Suprapubic skin (tissue), 4 donors: ENCODE data around the gene ITM2B. TPM values are rescaled to one million over a fixed set of nuclear protein-coding genes. Genes with fewer than 3 reads are reported as not detected.

Experiments
- DNase-seq, 2 donors: peaks; one replicate each; pipeline ENCODE4 v3.0.0-alpha.2; 2019; ENCODE audit warnings: low spot score in 2 of 2
- H3K27ac ChIP-seq: fragments of 200-600 bp; sonication (generic); one replicate; pipeline ENCODE4 v1.5.1; 2019
- H3K27me3 ChIP-seq: fragments of 200-600 bp; sonication (generic); one replicate; pipeline ENCODE4 v1.5.1; 2019
- H3K36me3 ChIP-seq: fragments of 200-600 bp; sonication (generic); one replicate; pipeline ENCODE4 v1.5.1; 2019
- H3K4me1 ChIP-seq: fragments of 200-600 bp; sonication (generic); one replicate; pipeline ENCODE4 v1.5.1; 2019
- H3K4me3 ChIP-seq: fragments of 200-600 bp; sonication (generic); one replicate; pipeline ENCODE4 v1.5.1; 2019; ENCODE audit warnings: mild to moderate bottlenecking
- H3K9me3 ChIP-seq: fragments of 200-600 bp; sonication (generic); one replicate; pipeline ENCODE4 v1.5.1; 2019
- CTCF ChIP-seq, 2 donors: fragments of 200-600 bp in 1 of 2; fragments of 450-650 bp in 1 of 2; sonication (generic) in 1 of 2; IDR thresholded peaks; one replicate each; pipeline ENCODE4 v1.5.1; 2016 to 2019; ENCODE audit warnings: antibody characterized with exemption in 2 of 2, mild to moderate bottlenecking in 1 of 2, moderate library complexity in 1 of 2
- EP300 ChIP-seq: sonication (generic); formaldehyde crosslinking; IDR thresholded peaks from one replicate; pipeline ENCODE4 v1.6.1; 2017; ENCODE audit warnings: antibody characterized with exemption
- POLR2A ChIP-seq, 2 donors: fragments of 450-650 bp; IDR thresholded peaks; one replicate each; pipeline ENCODE4 v1.6.1; 2017; ENCODE audit warnings: antibody characterized with exemption in 2 of 2, mild to moderate bottlenecking in 2 of 2, moderate library complexity in 2 of 2
- POLR2AphosphoS5 ChIP-seq, 3 donors: sonication (generic); formaldehyde crosslinking; IDR thresholded peaks; one replicate each; pipeline ENCODE4 v1.6.1; 2017; ENCODE audit warnings: antibody characterized with exemption in 3 of 3
- WGBS: methylation state at CpG from one replicate; pipeline ENCODE4 v1.1.5; 2018; 5-methylcytosine and 5-hydroxymethylcytosine counted together
- total RNA-seq, 4 donors: library from RNA; depleted of rRNA; stranded (reverse); fragments of >200 nt; gene quantifications; one replicate each; pipeline ENCODE4 v1.1.0, GENCODE V29; 2016

Gene ITM2B
- total RNA-seq, 4 donors from 2014 or later: 511 to 726 (median 679) TPM

- DNase-seq: no peak
- no peaks in the 10 kb centered on the region for H3K9me3 ChIP-seq
- H3K4me3 ChIP-seq: no peak overlapping the region
- WGBS: 84% methylated on average over 1 of the region's 1 CpG
- peaks cover 64% of the 10 kb centered on the region for H3K4me1 ChIP-seq
- peaks cover 11% of the 10 kb centered on the region for H3K36me3 ChIP-seq
- H3K27me3 ChIP-seq: no peaks in the 10 kb centered on the region
- H3K27ac ChIP-seq: no peak overlapping the region
- no peak for TF ChIP-seq POLR2A (IDR thresholded peaks at IDR 0.05)
- no peak for TF ChIP-seq EP300
- TF ChIP-seq CTCF (IDR thresholded peaks at IDR 0.05): no peak
- TF ChIP-seq POLR2AphosphoS5 (IDR thresholded peaks at IDR 0.05): no peak
These were observed 9.7 kb downstream of the ITM2B start for GRCh38 chr13:48242677-48243076.

GRCh38 chr13:48244159-48244558 lies 11.2 kb downstream of the ITM2B start:
- WGBS: 57% methylated on average over 1 of the region's 1 CpG
- H3K4me3 ChIP-seq: no peak overlapping the region
- no peak for TF ChIP-seq EP300
- no peak for TF ChIP-seq CTCF (IDR thresholded peaks at IDR 0.05)
- no peak for TF ChIP-seq POLR2AphosphoS5 (IDR thresholded peaks at IDR 0.05)
- TF ChIP-seq POLR2A (IDR thresholded peaks at IDR 0.05): no peak
- DNase-seq: no peak
- no peak overlapping the region for H3K27ac ChIP-seq
- peaks cover 10% of the 10 kb centered on the region for H3K36me3 ChIP-seq
- H3K9me3 ChIP-seq: no peaks in the 10 kb centered on the region
- no peaks in the 10 kb centered on the region for H3K27me3 ChIP-seq
- peaks cover 61% of the 10 kb centered on the region for H3K4me1 ChIP-seq

- no peak for TF ChIP-seq CTCF (IDR thresholded peaks at IDR 0.05)
- Histone ChIP-seq H3K4me1 (peaks cover 55% of the 10 kb centered on the region), H3K27me3 (no peaks in the 10 kb centered on the region), H3K9me3 (no peaks in the 10 kb centered on the region), H3K36me3 (no peaks in the 10 kb centered on the region), H3K27ac (no peak overlapping the region), H3K4me3 (no peak overlapping the region)
- DNase-seq: no peak
- 68% methylated on average over 2 of the region's 2 CpGs for WGBS
These were observed 13.1 kb downstream of the ITM2B start for GRCh38 chr13:48246102-48246501.

GRCh38 chr13:48249018-48249417 lies 16.0 kb downstream of the ITM2B start:
- no peaks in the 10 kb centered on the region for H3K9me3 ChIP-seq
- TF ChIP-seq CTCF (IDR thresholded peaks at IDR 0.05) (no peak), POLR2A (IDR thresholded peaks at IDR 0.05) (no peak), POLR2AphosphoS5 (IDR thresholded peaks at IDR 0.05) (no peak), EP300 (no peak)
- peaks cover 68% of the 10 kb centered on the region for H3K4me1 ChIP-seq
- DNase-seq: no peak
- 83% methylated on average over 2 of the region's 2 CpGs for WGBS
- no peaks in the 10 kb centered on the region for H3K27me3 ChIP-seq
- H3K27ac ChIP-seq: no peak overlapping the region
- peaks cover 2% of the 10 kb centered on the region for H3K36me3 ChIP-seq
- H3K4me3 ChIP-seq: no peak overlapping the region

GRCh38 chr13:48251611-48252081 lies 18.6 kb downstream of the ITM2B start:
- Histone ChIP-seq H3K4me3 (no peak overlapping the region), H3K36me3 (peaks cover 25% of the 10 kb centered on the region), H3K4me1 (peaks cover 57% of the 10 kb centered on the region), H3K27me3 (no peaks in the 10 kb centered on the region), H3K27ac (no peak overlapping the region), H3K9me3 (no peaks in the 10 kb centered on the region)
- DNase-seq: no peak
- 57% methylated on average over 3 of the region's 3 CpGs for WGBS
- TF ChIP-seq EP300: no peak
- TF ChIP-seq POLR2A (IDR thresholded peaks at IDR 0.05): no peak
- TF ChIP-seq CTCF (IDR thresholded peaks at IDR 0.05): no peak
- no peak for TF ChIP-seq POLR2AphosphoS5 (IDR thresholded peaks at IDR 0.05)
